ENCODE measurements around the gene ZNRF2.

DNA sequence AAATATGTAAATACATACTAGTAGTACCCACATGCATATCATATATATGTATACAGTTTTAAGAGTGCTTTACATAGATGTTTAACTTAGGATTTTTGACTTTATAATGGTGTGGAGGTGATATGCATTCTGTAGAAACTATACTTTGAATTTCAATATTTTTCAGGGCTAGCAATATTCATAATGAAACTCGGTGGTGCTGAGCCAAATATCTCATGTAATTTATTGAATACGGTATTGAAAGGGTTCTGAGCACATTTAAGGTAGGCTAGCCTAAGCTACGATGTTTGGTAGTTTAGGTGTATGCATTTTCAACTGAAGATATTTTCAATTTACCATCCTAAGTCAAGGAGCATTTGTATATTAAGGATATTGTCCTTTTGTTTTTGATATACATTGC, 36.0 kb downstream of the ZNRF2 start:
- TF ChIP-seq CTCF (conservative IDR thresholded peaks at IDR 0.05 in 1 of 2, IDR thresholded peaks at IDR 0.05 in 1 of 2; ENCODE audit: extremely low read depth in 1 of 2, insufficient read depth in 1 of 2, low read depth in 1 of 2, low read length in 2 of 2) (no peak), EZH2 (IDR thresholded peaks at IDR 0.05; ENCODE audit: borderline replicate concordance, low read length) (no peak)

Data from mammary epithelial cell (primary cell).